Epithelial cell of proximal tubule (primary cell): ENCODE data around the gene NEK10. TPM values are rescaled to one million over a fixed set of nuclear protein-coding genes. Genes with fewer than 3 reads are reported as not detected.
A peak's percentile ranks its signal among the peaks of the same experiment; 100 is the strongest.

Experiments used
- DNase-seq: peaks from one replicate; pipeline ENCODE4 v3.0.0-alpha.2; 2011; ENCODE audit warnings: low read depth
- H3K4me3 ChIP-seq: 2 replicates; pipeline ENCODE4 v1.5.1; 2011; ENCODE audit warnings: low read depth, mild to moderate bottlenecking, low read length
- CTCF ChIP-seq: conservative IDR thresholded peaks from 2 replicates; pipeline ENCODE4 v1.5.1; 2012; ENCODE audit warnings: low read depth, mild to moderate bottlenecking, low read length
- total RNA-seq: library from RNA; depleted of rRNA; stranded (reverse); fragments of >200 nt; gene quantifications from 2 replicates; pipeline ENCODE4 v1.2.3, GENCODE V29; 2015

The NEK10 gene
- total RNA-seq, 1 donor from 2014 or later, result 0.06 TPM

GRCh38 chr3:27115352-27115751 is 253.8 kb downstream of the NEK10 start:
- H3K4me3 ChIP-seq, result no peak overlapping the region
- no peak for DNase-seq
- TF ChIP-seq CTCF, result no peak

- TF ChIP-seq CTCF, result no peak
- no peak for DNase-seq
Observed at GRCh38 chr3:27114684-27115083, 254.5 kb downstream of the NEK10 start.

DNA sequence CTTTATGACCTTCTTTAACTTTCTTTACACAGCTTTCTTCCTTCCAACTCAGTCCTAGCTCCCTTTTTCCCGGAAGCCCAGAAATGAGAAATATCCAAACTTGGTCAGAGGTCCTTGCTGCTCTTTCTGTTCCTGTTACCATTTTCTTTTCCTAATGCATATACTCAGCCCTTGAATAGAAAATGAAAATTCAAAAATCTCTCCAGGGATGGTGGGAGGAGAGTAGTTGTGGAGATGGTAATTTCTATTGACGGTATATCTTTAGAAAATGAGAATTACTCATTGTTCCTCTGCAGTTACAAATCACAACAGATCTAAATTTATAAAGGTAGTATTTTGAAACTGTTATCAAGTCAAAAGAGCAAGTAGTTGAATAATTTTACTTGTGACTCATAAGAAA is 255.1 kb downstream of the NEK10 start:
- DNase-seq, result no peak
- TF ChIP-seq CTCF, result no peak
- H3K4me3 ChIP-seq, result no peak overlapping the region

More at GRCh38 chr3:27114684-27115083, 254.5 kb downstream of the NEK10 start:
- no peak overlapping the region for H3K4me3 ChIP-seq

GRCh38 chr3:27110020-27110419 is 259.2 kb downstream of the NEK10 start:
- no peak overlapping the region for H3K4me3 ChIP-seq
- DNase-seq, result no peak
- no peak for TF ChIP-seq CTCF

GRCh38 chr3:27108322-27108721 is 260.9 kb downstream of the NEK10 start:
- no peak for DNase-seq
- no peak overlapping the region for H3K4me3 ChIP-seq
- no peak for TF ChIP-seq CTCF

- DNase-seq, result no peak
- TF ChIP-seq CTCF, result peak; percentile 55
- H3K4me3 ChIP-seq, result no peak overlapping the region
Observed at GRCh38 chr3:27105904-27106303, 263.3 kb downstream of the NEK10 start.

GRCh38 chr3:27097182-27097581 is 272.0 kb downstream of the NEK10 start:
- no peak overlapping the region for H3K4me3 ChIP-seq
- no peak for DNase-seq
- no peak for TF ChIP-seq CTCF
